ENCODE data around the gene KRTAP4-3.
"Not testable (repeated sequence)": the region's sequence is repeated elsewhere in the genome, so short reads cannot be mapped to it uniquely, and the experiment has no call there.

Gene KRTAP4-3

DNA sequence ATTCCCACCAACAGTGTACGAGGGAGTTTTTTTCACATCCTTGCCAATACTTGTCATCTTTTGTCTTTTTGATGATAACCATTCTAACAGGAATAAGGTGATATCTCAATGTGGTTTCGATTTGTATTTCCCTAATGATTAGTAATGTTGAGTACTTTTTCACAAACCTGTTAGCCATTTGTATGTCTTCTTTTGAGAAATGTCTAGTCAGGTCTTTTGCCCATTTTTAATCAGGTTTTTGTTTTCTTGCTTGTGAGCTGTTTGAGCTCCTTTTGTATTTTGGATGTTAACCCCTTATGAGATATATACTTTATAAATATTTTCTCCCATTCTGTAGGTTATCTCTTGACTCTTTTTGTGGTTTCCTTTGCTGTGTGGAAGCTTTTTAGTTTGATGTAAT is 16.5 kb downstream of the KRTAP4-3 start:
- DNase-seq (ENCODE audit: low read depth in 3 of 3) = no peak

DNA sequence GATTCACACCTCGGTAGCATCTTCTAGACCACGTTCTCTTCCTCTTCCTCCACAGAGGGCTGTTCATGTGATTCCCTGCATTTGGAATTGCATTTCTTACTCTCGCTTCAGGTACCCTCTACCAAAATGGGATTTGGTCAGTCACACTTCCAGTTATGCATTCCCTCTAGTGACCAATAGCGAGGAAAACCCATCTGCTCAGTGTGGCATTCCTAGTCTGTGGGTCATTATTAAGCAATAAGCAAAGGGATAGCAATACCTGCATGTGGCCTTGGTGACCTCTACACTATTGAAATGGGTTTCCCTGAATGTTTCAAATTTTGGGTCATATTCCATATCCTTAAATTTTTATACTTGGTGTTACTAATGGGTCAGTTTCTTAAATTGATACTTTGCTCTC is 18.0 kb downstream of the KRTAP4-3 start:
- no peak for DNase-seq (ENCODE audit: low read depth in 3 of 3)

DNA sequence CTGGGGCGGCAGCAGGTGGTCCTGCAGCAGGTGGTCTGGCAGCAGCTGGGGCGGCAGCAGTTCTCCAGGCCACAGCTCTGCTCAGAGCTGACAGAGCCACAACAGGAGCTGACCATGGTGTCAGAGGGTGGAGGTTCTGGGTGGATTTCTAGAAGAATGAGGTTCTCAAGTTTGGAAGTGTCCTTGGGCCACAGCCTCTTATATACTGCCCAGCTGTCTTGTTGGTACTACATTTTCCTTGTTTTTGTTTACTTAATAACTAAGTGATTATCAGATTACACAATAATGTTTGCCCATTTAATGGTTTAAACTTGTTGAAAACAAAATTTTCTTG is 18.4 kb downstream of the KRTAP4-3 start, which contains the start of gene KRTAP4-5:
Gene KRTAP4-5 (minus strand): TSS at position 174 of the 334 bp plus-strand sequence. CDS start 58 bp downstream, at position 116.
- DNase-seq (ENCODE audit: low read depth in 3 of 3) = no peak

DNA sequence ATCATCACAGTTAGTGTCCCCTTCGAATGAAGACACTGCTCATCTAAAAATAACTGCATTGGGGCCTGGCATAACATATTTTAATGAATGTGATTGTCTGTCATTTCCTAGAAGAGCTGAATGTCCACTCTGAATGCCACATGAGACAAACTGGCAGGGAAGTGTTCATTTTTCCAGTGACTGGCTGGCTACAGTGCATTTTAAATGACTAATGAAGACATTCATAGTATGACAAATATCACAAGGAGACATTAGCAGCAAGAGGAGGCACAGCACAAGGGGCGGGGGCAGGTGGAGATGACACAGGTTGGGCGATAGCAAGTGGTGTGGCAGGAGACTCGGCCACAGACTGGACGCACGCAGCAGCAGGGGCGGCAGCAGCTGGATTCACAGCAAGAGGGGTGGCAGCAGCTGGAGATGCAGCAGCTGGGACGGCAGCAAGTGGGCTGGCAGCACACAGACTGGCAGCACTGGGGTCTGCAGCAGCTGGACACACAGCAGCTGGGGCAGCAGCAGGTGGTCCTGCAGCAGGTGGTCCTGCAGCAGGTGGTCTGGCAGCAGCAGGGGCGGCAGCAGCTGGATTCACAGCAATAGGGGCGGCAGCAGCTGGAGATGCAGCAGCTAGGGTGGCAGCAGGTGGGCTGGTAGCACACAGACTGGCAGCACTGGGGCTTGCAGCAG is 18.9 kb downstream of the KRTAP4-3 start:
- DNase-seq (ENCODE audit: low read depth in 3 of 3) = not testable (repeated sequence)

DNA sequence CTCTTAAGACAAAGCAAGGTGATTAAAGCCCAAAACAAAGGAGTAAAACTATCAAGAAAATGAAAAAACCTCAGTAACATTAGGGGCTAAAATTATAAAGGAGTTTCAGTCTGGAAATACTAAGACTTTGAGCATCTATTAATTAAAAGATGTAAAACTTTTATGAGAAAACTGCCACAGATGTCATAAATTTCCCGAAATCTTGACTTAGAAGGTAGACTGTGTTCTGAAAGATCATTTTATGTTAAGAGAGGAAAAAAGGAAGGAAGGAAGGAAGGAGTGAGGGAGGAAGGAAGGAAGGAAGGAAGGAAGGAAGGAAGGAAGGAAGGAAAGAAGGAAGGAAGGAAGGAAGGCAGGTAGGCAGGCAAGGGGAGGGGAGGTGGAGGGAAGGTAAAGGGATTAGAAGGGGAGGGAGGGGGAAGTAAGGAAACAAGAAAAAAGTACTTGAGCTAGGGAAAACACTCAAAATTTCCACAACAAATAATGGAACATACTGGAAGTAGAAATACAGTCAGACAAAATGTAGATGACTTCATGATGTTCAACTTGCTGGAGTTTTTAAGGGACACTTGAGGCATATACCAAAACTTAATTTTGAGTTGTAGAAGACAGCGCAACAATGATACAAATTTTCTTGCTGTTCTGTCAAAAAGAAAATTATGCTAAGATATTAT is 20.4 kb downstream of the KRTAP4-3 start:
- DNase-seq (ENCODE audit: low read depth in 3 of 3) = no peak

DNA sequence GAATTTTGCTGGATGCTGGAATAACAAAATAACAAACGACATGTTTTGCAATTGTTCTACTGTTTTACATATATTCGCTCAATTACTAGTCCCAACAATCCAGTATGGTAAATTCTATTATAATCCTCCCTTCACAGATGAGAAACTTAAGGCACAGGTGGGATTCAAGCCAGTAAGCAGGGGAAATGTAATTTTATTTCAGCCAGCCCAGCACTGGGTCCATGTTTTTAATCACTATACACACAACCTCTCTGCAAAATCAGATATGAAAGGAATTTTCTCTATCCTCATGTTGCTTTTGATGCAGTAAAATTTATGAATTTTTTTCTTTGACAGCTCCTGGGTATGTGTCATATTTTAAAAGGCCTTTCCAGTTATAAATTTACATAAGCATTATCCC is 22.8 kb downstream of the KRTAP4-3 start:
- DNase-seq (ENCODE audit: low read depth in 3 of 3) = no peak

DNA sequence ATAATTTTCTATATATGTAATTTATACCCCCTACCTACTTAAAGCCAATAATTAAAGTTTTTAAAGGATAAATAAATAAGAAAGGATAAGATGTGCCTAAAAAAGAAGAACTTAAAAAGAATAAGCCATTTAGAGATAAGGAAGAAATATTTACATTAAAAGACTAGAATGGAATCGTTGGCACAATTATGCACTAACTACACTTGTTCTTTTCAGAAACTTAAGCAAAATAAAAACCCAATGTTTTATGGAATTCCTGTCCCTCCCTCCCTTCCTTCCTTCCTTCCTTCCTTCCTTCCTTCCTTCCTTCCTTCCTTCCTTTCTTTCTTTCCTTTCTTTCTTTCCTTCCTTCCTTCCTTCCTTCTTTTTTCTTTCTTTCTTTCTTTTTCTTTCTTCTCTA is 23.2 kb downstream of the KRTAP4-3 start:
- DNase-seq (ENCODE audit: low read depth in 3 of 3) = no peak

DNA sequence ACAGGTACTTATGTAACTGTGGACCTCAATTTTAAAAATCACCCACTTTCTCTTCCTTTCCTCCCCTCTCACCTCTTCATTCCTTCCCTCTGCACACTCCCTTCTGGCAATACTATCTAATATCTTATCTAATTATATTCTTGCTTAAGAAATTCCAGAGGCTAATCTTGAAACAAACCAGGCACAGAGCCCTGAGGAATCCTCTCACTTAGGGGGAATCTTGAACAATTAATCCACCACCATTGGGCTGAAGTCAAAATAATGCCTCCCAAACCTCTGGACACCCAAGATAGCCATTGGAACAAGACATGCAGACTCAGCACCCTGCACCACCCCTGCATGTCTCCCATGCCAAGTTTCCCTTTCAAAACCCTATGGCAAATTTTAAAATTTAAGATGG is 26.7 kb downstream of the KRTAP4-3 start:
- no peak for DNase-seq (ENCODE audit: low read depth in 3 of 3)

DNA sequence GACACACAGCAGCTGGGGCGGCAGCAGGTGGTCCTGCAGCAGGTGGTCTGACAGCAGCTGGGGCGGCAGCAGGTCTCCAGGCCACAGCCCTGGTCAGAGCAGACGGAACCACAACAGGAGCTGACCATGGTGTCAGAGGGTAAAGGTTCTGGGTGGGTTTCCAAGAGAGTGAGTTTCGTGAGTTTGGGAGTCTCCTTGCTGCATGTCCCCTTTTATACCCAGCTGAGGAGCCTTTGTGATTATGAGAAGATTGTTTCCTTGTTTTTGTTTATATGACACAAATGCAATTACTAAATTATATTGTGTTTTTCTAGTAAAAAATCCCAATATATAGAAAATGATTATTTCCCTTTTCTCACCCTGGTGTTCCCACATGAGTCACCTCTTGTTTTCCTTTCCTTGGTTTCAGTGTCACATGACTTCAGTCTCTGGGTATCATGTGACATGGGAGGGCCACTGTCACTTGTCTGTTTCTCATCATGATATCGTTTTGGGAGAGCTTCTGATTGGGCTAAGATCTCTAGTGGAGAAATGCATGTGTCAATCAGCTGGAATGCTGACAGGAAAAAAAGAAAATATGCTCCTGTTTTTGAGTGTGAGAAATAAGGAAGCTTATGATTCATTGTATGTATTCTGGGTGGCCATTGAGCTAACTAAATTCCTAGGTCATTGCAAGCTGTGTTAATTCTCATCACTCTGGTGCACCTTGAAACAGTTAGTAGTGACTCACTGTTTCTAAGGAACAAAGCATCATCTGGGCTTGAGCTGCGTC is 27.5 kb downstream of the KRTAP4-3 start, which contains the start of gene KRTAP4-6:
Gene KRTAP4-6 (minus strand): TSS at position 185 of the 772 bp plus-strand sequence. CDS start 57 bp downstream, at position 128.
- no peak for DNase-seq (ENCODE audit: low read depth in 3 of 3)

DNA sequence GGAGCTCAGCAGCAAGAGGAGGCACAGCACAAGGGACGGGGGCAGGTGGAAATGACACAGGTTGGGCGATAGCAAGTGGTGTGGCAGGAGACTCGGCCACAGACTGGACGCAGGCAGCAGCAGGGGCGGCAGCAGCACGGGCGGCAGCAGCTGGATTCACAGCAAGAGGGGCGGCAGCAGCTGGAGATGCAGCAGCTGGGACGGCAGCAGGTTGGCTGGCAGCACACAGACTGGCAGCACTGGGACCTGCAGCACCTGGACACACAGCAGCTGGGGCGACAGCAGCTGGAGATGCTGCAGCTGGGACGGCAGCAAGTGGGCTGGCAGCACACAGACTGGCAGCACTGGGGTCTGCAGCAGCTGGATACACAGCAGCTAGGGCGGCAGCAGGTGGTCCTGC is 28.2 kb downstream of the KRTAP4-3 start:
- not testable (repeated sequence) for DNase-seq (ENCODE audit: low read depth in 3 of 3)

DNA sequence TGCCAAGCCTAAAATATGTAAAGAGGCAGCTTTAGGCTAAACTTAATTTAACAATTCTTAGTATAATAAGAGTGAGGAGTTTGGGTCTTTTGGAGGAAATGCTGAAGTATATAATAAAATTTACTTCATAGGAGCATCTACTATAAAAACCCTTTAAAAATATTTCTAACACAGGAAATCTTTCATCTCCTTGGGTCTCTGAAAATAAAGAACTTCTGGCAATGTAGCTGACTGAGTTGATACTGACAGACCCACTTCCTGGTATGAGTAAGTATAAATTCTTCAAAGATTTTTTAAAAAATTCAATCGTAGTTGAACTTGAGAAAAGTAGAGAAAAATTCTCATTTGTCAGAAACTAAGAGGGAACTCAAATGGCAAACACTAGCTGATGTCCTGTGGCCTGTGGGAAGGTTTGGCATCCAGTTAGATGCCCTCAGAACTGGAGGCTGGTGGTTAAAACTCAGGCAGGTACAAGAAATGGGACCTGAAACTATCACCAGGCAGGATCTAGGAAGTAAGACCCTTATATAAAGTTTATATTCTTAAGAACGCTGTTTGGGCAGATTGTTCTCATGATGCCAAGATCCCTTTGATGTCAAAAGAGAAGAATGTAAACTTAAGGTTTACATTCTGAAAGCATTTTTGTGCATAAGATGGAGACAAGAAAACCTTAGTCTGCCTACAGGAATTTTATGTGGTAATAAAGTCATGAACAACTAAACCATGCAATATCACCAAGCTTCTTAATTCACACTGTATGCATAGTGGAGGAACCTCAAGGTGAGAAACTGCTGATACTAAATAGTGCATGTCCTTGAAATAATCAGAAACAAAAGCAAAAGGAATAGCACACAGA is 33.9 kb downstream of the KRTAP4-3 start:
- DNase-seq (ENCODE audit: low read depth in 3 of 3) = no peak

DNA sequence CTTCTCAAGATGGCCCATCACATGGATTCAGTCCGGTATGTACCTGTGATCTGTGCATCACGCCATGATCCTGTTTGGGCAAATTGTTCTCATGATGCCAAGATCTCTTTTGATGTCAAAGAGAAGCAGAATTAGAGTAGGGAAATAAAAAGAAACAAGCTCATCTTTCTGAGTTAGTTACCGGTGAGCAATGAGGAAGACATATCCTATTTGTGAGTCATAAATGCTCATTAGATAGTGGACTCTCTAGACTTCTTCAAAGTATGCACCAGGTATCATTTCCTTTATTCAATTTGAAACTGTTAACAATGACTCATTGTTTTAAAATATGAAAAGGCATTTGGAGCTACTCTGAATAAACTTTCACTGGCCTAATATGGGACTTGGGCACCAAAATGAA is 36.0 kb downstream of the KRTAP4-3 start:
- DNase-seq (ENCODE audit: low read depth in 3 of 3) = no peak

DNA sequence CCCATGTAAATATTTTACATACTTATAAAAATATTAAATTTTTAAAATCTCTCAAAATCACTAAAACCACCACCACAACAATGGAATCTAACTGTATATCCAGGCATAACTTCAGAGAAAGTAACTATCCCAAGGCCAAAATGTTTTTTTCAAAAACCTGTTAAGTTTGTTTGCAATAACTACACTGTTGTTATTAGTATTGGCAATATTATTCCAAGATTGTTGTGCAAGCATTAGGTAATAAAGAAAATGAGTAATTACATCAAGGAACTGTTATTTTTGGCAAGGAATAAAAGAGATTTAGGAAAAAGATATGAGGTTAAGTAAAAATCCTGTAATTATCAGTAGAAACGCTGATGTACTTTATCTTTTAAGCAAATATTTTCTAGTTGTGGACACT is 40.6 kb downstream of the KRTAP4-3 start:
- DNase-seq (ENCODE audit: low read depth in 3 of 3) = no peak

DNA sequence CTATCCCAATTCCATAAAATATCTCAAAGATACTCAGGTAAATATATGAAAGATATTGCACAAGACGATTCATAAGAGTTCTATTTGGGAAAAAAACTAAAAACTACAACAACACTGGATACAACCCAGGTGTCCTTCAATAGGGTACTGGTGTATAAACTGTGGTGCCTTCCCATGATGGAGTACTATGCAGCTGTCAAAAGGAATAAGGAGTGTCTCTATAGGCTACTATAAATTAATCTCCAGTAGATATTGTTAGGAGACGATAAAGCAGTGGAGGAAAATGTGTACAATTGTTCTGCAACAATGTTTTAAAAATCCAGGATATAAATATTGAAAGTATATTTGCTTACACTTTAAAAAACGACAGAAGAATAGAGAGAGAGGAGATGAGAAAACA is 41.6 kb downstream of the KRTAP4-3 start:
- no peak for DNase-seq (ENCODE audit: low read depth in 3 of 3)

DNA sequence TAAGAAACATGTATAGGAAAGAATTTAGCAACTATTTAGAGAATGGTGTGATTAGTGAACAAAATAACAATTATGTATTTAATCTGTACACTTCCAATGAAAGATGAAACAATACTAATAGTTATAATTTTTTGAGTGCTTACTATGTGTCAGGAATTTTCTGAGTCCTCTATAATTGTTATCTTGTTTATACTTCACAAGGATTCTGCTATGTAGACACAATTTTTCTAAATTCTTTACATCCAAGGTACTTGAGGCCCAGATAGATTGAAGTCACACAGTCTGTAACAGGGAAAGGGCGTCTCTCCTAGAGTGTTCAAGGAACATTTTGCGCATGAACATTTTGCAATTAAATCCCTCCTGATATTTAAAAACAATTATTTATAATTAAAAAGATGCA is 43.0 kb downstream of the KRTAP4-3 start:
- DNase-seq (ENCODE audit: low read depth in 3 of 3) = no peak

DNA sequence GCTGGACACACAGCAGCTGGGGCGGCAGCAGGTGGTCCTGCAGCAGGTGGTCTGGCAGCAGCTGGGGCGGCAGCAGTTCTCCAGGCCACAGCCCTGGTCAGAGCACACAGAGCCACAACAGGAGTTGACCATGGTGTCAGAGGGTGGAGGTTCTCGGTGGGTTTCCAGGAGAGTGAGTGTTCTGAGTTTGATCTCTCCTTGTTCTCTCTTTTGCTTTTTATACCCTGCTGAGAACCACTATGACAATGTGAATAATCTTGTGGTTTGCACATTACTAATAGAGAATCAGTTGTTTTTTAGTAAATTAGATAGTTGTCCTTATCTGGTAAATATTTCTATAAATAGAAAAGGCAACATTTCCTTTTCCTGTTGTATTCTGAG is 44.0 kb downstream of the KRTAP4-3 start, which contains the start of gene KRTAP4-12:
Gene KRTAP4-12 (minus strand): TSS at position 192 of the 381 bp plus-strand sequence. CDS start 60 bp downstream, at position 132.
- DNase-seq (ENCODE audit: low read depth in 3 of 3) = not testable (repeated sequence)

DNA sequence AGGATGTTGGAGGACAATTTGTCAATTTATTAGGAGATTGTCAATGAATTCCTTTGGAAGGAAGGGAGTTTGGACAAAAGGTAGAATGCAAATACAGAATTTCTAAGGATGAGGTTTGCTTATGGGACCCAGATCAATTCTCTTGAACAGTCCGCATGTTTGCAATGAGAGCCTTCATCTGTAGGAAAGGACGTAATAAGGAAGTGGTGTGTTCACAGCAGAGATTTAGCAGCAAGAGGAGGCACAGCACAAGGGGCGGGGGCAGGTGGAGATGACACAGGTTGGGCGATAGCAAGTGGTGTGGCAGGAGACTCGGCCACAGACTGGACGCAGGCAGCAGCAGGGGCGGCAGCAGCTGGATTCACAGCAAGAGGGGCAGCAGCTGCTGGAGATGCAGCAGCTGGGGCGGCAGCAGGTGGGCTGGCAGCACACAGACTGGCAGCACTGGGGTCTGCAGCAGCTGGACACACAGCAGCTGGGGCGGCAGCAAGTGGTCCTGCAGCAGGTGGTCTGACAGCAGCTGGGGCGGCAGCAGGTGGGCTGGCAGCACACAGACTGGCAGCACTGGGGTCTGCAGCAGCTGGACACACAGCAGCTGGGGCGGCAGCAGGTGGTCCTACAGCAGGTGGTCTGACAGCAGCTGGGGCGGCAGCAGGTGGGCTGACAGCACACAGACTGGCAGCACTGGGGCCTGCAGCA is 44.6 kb downstream of the KRTAP4-3 start:
- not testable (repeated sequence) for DNase-seq (ENCODE audit: low read depth in 3 of 3)

DNA sequence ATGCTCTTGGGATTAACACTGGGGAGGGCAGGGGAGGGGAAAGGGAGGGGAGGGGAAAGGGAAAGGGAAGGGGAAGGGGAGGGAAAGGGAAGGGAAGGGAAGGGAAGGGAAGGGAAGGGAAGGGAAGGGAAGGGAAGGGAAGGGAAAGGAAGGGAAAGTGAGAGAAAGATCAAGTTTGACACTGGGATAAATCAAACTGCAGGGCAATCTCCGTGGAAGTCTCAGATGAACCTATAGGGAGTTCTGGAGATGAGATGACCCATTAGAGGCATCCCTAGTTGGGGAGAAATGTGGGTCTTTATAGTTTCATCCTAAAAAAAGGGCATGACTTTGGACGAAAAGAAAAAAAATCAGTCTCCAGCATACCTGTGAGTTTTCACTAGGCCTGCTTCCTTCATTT is 46.3 kb downstream of the KRTAP4-3 start:
- DNase-seq (ENCODE audit: low read depth in 3 of 3) = no peak

DNA sequence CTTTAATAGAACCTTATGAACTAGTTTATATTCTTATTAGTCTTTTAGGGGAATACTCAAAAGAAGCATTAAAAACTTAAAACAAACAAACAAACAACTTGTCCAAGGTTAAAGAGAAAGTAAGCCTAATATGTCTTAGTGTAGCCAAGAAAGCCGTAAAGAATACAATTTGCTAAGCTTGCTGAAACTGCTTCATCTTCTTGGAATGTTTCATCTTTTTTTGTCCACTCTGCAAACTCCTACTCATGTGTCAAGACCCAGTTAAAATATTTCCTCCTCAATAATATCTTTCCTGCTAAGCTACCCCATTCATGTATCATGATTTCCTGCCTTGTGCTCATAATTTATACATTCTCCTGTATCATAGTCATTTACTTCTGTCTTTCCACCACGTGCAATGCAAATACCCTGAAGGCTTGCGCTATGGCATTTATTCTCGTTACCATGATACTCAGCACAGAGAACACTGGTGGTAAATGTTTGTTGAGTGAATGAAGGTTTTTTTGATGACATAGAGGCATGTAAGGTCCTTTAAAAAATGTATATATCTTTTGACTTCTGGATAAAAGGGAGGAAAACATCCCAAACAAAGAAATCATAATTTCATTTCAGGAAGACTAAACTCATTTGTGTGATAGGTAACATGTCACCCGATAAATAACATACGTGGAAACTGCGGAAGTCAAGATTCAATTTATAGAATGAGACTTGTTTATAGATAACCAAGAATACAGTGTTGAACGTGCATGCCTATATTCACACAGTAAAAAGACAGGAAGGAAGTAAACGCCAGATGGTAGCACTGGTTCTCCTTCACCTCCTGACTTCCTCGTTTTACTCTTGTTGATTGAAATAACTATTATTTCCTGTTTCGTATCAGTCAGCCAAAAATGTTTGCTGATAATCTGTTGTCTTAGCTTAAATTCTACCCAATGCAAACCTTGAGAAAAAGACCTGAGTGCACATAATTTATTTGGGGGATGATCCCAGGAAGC is 48.0 kb downstream of the KRTAP4-3 start:
- DNase-seq (ENCODE audit: low read depth in 3 of 3) = not testable (repeated sequence)

DNA sequence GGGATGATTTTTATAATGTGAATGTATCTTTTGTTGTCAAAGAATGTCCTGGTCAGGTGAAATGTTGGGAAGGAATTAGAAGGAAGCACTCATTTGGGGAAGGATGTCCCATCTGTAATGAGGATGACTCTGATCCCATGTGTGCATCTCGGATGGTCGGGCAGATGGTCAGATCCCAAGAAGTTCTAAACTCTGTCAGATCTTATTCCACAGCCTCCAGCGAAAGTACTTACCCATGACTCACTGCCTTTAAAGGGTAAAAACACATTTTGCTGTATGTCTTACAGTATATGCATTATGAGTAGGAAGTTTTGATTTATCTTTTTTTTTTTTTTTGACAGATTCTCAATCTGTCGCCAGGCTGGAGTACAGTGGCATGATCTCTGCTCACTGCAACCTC is 49.3 kb downstream of the KRTAP4-3 start:
- no peak for DNase-seq (ENCODE audit: low read depth in 3 of 3)
